Stomach (tissue), 4 donors: ENCODE data around the gene CDC42.

Source experiments
- CTCF ChIP-seq, 7 experiments: fragments of 450-650 bp in 4 of 7; fragments of 200-600 bp in 3 of 7; sonication (generic) in 3 of 7; IDR thresholded peaks; one replicate each; pipeline ENCODE4 v1.5.1; 2016 to 2019; ENCODE audit warnings: antibody characterized with exemption in 7 of 7, control low read depth in 2 of 7, mild to moderate bottlenecking in 1 of 7
- EP300 ChIP-seq: sonication (generic); formaldehyde crosslinking; IDR thresholded peaks from one replicate; pipeline ENCODE4 v1.6.1; 2017; ENCODE audit warnings: antibody characterized with exemption
- POLR2A ChIP-seq, 4 donors: fragments of 450-650 bp; IDR thresholded peaks; one replicate each; pipeline ENCODE4 v1.6.1; 2016; ENCODE audit warnings: antibody characterized with exemption in 4 of 4, control low read depth in 2 of 4, mild to moderate bottlenecking in 1 of 4, moderate library complexity in 1 of 4
- POLR2AphosphoS5 ChIP-seq, 3 donors: sonication (generic); formaldehyde crosslinking; IDR thresholded peaks; one replicate each; pipeline ENCODE4 v1.6.1; 2016; ENCODE audit warnings: antibody characterized with exemption in 3 of 3

DNA sequence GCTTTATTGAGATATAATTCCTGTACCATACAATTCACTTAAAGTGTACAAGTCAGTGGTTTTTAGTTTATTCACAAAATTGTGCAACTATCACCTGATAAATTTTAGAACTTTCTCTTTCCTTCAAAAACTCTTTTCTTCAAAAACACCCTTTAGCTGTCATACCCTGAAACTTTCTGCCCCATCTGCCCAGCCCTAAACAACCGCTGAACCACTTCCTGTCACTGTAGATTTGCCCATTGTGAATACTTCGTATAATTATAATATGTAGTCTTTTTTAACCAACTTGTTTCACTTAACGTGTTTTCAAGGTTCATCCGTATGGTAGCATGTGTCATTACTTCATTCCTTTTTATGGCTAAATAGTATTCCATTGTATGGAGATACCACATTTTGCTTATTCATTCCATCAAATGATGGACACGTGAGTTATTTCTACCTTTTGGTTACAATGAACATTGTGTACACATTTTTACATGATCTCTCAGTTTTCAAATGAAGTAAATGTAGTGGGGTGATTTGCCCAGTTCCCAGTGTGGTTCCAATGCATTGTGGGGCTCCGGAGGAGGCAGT lies 52.4 kb downstream of the CDC42 start:
- no peak for TF ChIP-seq CTCF (IDR thresholded peaks at IDR 0.05)
- no peak for TF ChIP-seq POLR2A (IDR thresholded peaks at IDR 0.05)
- no peak for TF ChIP-seq POLR2AphosphoS5 (IDR thresholded peaks at IDR 0.05)
- no peak for TF ChIP-seq EP300
